ENCODE data around the gene C2orf80.
"Not testable (repeated sequence)": the region's sequence is repeated elsewhere in the genome, so short reads cannot be mapped to it uniquely, and the experiment has no call there.

C2orf80 gene

GRCh38 chr2:208175840-208176153 is 14.0 kb downstream of the C2orf80 start:
- DNase-seq = no peak

DNA sequence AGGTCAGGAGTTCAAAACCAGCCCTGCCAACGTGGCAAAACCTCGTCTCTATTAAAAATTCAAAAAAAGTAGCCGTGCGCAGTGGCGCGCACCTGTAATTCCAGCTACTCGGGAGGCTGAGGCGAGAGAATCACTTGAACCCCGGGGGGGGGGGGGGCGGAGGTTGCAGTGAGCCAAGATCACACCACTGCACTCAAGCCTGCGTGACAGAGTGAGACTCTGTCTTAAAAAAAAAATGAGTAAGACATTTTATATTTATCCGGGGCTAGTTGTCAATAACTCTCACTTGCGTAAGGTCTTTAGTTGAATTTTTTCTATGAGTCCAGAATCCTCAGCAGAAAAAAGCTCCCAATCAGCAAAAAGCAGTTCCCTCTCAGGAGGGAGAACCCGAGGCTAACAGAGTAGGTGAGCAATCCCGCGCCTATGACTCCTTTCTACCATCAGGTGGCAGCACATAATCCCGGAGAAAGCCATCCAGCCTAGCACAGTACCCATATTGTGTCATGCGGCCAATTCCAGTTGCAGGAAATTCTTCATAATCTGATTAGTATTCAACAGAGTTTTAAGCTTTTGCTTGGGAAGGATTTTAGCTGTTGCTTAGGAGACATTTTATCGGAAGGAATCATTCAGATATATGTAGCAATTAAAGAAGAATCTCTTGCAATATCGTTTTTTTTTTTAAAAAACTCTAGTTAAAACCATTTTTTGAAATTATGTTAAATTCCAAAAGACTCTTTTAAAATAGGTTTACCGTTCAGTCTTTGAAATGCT is 14.6 kb downstream of the C2orf80 start:
- DNase-seq = peak; percentile 24

GRCh38 chr2:208174144-208174543 is 15.7 kb downstream of the C2orf80 start:
- no peak for DNase-seq

DNA sequence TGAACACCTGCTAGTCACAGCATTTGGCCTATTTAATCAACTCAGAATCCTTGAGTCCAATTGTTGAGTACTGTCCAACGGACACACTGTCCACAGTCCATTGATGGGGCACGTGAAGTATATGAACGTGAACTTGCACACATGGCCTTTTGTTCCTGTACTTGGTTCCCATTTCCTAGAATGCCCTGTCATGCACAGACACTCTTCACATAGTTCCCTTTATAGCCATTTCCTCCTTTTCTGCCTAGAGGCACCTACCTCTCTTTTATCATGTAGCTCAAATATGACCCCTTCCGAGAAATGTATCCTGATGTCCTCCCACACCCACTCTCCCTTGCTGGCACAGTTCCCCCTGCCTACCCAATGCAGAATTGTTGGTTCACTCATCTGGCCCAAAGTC is 17.7 kb downstream of the C2orf80 start:
- no peak for DNase-seq

DNA sequence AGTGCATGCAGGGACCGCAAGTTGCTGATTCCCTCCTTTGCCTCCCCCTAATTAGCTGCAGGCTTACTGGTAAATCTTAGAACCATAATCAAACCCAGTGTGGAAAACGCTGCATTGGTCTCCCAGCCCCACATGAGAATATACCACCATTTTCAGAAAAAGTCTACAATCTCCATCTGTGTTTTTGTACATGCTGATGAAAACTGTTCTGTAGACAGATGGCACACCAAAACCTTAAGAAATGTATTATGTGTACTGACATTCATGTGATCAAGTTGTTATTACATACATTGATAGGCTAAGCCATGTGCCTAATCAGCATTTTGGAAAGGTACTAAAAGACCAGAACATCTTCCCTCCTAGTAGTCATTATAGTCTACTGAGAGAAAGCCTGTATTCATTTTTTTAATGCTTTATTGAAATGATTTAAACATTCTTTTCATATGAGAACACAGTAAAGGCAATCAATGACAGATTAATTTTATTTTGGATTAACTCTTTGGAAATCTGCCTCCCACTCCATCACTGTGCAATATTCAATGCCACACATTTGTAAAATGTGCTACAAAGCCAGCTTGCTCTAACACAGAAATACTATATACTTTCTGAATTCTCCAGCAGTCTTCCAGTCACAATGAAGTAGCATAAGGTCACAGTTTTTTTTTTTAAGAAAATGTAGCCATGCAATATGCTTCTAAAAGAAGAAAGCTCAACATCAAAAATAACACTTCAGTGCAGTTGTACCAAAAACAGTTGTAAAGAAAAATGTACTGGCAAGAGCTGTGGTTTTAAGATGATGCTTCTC is 24.7 kb downstream of the C2orf80 start:
- DNase-seq = no peak

GRCh38 chr2:208163489-208163888 is 26.3 kb downstream of the C2orf80 start, which contains the start of gene CRYGA:
Gene CRYGA, minus strand, starts transcription at chr2:208163589. Its CDS starts 33 bp downstream, at chr2:208163556.
- no peak for DNase-seq

GRCh38 chr2:208156439-208156838 is 33.4 kb downstream of the C2orf80 start:
- no peak for DNase-seq

GRCh38 chr2:208153156-208153555 is 36.7 kb downstream of the C2orf80 start:
- no peak for DNase-seq

- no peak for DNase-seq
These were observed 38.9 kb downstream of the C2orf80 start for GRCh38 chr2:208150956-208151355.

GRCh38 chr2:208150094-208150493 is 39.7 kb downstream of the C2orf80 start:
- no peak for DNase-seq

- no peak for DNase-seq
These were observed 41.0 kb downstream of the C2orf80 start for GRCh38 chr2:208148803-208149202.

GRCh38 chr2:208147759-208148158 is 42.1 kb downstream of the C2orf80 start:
- no peak for DNase-seq

DNA sequence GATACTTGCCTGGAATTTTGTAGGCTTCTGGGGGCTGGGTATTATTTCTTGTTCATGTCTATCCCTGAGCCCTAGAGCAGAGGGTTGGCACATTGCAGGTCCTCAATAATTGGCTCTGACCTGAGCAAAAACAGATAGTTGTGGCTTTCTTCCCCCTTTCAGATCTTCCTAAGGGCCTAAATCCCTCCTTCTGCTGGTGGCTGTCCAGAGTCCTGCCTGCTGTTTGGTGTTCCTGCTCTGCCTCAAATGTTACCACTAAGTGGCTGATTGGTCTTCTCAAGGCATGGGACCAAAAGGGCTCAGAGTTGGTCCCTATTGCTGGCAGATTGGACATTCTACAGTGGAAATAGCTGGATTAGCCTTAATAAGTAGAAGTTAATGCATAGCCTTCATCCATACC is 42.8 kb downstream of the C2orf80 start:
- DNase-seq = no peak

DNA sequence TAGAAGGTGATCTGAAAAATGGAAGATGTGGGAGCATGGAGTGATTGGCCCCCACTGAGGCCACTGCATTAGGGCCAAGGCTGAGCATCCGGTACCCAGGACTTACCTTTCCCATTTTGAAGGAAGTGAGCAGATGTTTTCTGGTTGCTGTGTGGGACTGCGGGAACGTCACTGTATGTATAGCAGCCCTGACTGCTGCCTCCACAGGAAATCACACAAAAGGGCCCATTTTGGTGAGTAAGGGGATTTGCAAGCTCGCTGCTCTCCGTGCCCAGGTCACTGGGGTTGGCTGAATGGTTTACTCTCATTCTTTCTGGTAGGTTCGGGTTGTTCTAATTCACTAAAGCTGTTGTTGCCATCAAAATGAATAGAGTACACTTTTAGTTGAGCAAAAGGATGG is 43.8 kb downstream of the C2orf80 start, which contains the start of gene CRYGB:
TSS of gene CRYGB (minus strand) at position 153 of the 400 bp plus-strand sequence. CDS start at position 115, 38 bp downstream.
- no peak for DNase-seq

GRCh38 chr2:208142925-208143799 is 46.7 kb downstream of the C2orf80 start:
- no peak for DNase-seq

GRCh38 chr2:208142240-208142924 is 47.4 kb downstream of the C2orf80 start:
- DNase-seq = no peak

DNA sequence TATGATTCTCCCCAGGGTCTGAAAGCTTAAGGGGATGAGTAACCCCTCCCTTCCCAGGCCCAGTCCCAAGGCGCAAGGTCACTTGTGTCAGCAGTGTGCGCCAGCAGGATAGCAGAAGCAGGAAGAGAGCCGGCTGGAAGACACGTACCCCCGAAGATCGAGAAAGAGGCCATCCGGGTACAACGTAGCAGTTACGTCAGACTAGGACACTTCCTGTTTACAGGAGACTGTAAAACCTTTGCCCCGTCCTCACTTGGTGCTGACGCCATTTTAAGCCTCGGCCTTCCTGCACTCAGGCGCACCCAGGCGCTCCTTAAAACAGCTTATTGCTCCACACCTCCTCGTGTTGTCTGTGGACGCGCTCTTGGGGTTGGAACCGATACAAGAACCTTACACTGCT is 50.4 kb downstream of the C2orf80 start:
- DNase-seq = no peak

DNA sequence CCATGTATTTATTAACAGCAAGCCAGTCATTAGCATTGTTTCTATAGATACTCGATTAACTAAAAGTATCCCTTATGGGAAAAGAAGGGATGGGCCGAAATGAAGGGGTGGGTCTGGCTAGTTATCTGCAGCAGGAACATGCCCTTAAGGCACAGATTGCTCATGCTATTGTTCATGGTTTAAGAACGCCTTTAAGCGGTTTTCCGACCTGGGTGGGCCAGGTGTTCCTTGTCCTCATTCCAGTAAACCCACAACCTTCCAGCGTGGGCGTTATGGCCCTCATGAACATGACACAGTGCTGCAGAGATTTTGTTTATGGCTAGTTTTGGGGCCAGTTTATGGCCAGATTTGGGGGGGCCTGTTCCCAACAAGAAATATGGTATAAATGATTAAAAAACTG is 51.5 kb downstream of the C2orf80 start:
- not testable (repeated sequence) for DNase-seq

GRCh38 chr2:208136716-208137094 is 53.1 kb downstream of the C2orf80 start:
- no peak for DNase-seq

DNA sequence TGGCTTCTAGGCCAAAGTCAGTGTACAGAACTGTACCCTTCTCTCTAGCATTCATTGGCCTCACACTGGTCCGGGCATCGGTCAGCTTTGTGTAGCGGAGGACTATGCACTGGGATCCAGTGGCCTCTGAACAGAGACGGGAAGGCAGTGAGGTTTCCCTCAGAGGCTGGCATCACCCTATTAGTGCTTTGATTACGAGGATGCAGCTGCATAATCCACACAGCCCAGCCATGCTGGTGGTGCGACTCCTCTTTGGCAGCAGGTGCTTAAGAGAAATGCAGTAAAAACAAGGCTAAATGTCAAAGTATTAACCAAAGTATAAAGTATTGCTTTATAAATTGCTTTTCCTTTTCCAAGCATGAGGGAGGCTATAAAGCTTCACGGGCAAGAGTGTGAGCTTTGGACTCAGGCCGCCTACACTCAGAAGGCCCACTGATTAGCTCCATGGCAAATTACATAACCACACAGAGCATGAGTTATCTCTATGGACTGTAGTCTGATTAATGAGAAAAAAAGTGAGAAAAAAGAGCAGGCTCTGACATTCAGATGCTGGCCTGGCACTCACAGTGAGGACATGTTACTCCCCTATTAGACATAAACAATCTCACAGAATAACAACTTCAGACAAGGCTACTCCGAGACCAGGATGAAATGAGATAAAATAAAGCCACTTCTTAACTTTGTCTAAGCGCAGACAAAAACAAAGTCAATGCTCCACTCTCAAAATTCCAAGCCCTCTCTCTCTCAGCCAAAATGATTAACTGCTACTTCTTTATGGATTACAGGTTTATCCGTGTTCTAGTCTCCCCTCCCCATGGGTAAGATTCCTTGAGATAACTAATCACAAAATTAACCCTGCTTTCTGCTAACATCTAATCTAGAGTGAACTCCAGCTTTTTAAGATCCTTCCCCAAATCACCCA is 53.8 kb downstream of the C2orf80 start:
- no peak for DNase-seq

DNA sequence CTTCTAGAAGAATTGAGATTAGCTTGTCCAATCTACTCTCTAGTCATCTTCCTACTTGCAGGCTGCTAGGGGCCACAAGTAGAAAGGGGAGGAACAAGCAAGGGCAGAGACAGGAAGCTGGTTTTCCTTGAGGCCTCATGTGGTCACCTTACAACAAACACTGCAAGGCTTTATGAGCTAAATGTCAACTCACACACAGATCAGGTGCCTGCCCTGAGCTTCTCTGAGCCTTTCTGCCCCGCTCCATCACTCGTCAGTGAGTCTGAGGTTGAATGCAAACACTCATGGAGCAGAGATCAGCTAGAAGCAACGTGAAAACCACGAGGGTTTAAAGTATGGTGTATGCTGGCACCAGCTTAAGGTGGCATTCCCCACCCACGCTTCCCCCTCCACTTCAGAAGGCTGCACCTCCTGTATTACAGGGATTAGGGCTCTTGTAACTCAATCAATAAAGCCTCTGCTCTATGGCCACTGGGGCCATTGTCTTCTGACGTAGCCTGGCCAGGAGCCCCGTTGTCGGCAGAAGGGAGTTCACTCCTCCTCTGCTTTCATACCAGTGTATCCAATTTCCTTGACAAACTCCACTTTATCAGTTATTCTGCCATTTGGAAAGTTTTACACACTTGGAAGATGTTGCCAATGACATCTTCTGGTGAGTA is 54.8 kb downstream of the C2orf80 start:
- DNase-seq = no peak
